HG02571 (cell line): ENCODE measurements around the gene PDE11A.

ENCODE experiments used
- ATAC-seq: cut with Tn5 transposase; IDR thresholded peaks from one replicate; pipeline ENCODE4 v1.9.1; 2021; ENCODE audit warnings: mild to moderate bottlenecking, moderate library complexity; ENCODE audit not compliant: unreplicated experiment

Gene PDE11A

DNA sequence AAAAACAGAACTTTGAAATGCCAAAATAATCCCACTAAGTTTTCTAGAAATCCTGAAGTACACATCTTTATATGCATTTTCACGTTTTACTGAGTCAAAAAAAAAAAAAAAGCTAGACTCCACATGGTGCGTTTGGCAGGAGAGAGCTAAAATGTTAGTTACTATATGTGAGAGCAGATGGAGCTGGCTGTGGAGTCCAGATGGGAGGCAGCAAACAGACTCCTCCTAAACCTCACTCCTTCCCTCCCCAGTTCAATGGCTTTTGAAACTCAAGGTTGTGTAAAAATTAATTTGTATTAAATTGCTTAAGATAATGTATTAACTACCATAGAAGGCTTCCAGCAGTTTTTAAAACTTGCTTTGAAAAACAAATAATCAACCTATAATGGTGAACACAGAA lies 431.2 kb downstream of the PDE11A start:
- ATAC-seq = no peak

DNA sequence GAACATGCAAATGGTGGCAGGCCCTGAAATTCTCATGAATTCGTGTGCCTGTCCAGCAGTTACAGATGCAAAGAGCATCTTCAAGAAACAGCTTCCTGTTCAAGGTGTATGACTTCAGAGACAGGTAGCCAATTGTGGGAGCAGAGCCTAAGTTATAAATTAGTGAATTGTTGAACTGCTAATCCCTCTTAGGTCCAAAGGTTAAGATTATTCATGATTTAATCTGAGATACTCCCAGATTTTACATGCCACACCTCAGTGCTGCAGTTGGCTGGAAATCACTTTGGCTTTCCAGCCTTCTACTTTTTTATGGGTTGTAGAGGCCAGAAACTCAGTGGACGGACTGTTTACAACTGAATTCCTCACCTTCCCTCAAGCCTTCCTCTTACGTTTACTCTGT lies 432.2 kb downstream of the PDE11A start:
- ATAC-seq = no peak

DNA sequence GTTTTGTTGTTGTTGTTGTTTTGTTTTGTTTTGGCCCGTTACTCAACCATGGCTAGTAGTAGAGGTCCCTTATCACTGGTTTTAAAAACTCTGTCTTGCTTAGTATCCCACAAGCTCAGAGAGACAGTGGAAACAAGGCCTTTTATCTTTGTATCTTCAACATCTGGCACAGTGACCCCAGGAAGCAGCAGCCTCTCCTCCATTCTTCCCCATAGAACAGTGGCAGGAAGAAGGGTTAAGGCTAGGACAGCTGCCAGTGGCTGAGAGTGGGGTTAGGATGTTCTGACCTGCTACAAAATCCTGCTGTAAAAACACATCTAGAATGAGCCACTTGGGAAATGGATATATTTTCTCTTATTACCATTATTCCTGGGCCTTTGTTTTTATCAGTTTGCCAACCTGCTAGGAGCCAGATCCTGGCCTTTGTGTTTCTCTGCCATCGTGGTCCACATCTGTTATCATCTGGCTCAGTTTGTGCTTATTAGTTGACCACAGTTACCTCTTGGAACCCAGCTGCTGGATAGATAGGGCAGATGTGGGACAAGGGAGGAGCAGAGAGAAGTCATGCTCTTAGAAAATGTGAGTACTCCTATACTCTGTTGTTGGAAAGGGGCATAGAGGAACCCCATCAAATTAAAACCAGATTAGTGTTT lies 433.2 kb downstream of the PDE11A start:
- no peak for ATAC-seq

DNA sequence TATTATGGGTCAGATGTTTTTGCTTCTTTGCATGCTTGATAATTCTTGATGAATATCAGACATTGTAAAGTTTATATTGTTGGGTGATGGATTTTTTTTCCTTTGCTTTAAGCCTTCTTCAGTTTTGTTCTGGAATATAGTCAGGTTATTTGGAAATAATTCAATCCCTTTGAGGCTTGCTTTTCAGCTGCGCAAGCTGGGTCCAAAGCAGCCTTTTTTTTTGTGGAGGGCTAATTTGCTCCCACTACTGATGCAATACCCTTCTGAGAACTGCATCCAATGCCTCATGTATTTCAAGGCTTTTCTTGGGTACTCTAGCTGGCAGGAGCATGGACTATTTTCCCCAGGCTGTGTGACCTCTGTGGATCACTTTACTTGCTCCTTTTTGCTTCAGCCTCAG lies 434.1 kb downstream of the PDE11A start:
- ATAC-seq = no peak

DNA sequence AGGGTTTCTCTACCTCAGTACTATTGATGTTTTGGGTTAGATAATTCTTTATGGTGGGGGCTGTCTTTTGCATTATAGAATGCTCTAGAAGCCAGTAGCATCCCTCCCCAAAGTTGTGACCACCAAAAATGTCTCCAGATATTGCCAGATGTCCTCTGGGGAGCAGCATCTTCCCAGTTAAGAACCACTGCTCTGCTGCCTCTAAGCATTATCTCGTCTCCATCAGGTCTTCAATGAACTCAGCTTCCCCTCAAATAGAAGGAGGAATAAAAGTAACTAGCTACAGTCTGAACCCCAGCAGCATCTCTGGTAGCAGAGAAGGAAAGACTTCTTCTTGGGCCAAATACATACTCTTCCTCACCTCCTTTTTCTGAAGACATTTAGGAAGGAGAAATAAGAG lies 435.9 kb downstream of the PDE11A start:
- no peak for ATAC-seq

DNA sequence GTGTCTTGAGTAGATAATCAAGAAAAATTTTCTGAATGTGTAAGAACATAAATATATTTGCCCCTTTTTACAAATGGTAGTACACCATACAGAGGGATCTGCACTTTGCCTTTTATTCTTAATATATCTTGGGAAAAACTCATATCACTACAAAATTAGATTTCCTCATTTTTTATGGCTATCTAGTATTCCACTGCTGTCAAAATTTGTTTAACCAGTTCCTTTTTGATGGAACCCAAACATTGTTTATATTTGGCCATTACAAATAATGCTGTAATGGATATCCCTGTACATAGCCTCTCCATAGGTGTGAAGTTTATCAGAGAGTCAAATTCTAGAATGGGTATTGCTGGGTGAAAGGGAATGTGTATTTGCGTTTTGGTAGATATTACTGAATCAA lies 436.9 kb downstream of the PDE11A start:
- no peak for ATAC-seq

DNA sequence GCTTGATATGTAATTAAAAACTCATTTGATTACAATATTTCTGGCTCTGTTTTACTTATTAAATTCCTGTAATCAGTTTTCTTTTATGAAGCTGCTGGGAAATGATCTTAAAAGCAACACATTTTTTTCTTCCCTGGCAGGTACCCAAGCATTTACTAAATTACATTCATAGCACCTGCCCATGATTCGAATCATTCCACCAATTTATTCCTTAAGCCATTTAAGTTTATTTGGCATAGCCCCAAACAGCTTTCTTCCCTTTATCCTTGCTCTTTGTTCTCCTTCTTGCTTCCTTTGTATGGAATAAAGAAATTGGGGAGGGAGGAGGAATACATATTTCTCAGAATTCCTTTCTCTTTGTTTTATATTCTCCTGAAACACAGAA lies 438.7 kb downstream of the PDE11A start:
- no peak for ATAC-seq

DNA sequence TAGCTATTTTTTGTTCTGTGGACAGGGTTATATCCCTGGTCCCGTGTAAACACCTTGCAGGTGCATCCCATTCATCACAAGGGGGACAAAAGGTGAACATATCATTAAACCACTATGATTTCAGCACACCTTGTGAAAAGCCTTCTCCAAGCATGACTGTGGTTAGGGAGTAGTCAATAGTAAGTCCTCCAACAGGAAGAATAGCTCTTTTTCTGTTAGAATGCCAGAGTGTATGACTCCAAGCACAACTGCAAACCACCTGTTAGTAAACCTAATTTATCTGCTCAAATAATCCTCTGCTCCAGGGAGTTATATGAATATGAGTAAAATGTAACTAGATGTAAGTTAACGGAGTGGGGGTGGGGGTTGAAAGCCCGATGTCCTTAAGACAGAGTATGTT lies 439.5 kb downstream of the PDE11A start:
- no peak for ATAC-seq

DNA sequence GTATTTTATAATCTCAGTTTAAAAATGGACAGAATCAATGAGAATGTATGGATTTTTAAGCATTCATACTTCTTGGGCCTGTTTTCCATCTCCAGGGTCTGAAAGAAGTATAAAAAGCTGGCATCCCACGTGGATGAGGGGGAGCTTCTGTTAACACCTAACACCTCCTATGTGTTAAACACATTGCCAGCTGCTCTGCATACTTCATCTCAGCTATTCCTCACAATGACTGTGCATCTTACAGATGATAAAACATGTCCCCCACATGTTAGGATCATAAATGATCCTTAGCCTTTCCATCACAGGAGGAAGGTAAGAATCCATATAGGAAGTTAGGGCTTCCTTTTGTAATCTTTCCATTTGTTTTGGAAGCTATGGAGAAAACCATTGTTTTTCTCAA lies 440.9 kb downstream of the PDE11A start:
- no peak for ATAC-seq

DNA sequence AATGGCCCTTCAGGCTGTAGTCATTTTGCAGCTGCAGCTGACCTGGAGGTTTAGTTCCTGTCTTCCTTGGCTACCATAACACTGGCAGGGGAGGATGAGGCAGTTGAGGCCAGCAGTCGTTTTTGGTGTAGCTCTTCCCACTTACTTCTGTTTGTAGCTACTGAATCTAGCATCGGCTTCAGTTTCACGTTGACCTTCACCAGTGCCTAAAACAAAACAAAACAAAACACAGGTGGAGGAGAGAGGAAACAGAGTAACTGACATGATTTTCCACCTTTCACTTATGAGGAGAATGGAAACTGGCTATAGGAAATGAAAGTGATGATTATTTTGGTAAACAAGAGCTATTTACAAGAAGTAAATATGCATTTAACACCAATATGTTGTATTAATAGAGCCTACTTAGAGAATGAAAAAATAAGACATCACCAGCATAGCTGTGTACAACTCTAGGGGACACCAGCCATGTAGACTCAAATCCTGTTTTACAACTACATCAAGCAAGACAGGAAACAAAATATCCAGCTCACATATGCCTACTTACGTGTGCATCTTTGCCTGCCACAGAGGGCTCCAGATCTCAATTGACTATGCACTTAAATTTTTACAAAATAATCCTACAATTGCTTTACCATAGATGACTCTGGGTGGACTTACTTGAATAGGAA lies 443.1 kb downstream of the PDE11A start:
- no peak for ATAC-seq

DNA sequence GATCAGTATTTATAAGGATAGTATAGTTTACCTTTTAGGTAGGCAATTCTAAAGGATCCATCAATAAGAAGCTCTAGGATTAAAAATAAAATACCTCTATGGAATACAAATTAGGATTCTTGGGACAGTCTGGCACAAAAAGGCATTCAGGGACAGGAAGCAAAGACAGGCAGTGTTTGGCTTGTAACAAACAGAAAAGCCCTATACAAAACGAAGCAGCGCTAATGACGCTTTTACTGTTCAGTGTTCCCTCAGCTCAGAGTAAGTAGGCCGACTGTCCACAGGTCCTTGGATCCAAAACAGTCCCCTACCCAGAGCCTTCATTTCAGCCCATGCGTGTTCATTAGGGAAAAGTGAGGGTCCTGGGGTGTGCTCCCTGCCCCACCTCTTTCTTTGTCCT lies 443.7 kb downstream of the PDE11A start:
- ATAC-seq = no peak

DNA sequence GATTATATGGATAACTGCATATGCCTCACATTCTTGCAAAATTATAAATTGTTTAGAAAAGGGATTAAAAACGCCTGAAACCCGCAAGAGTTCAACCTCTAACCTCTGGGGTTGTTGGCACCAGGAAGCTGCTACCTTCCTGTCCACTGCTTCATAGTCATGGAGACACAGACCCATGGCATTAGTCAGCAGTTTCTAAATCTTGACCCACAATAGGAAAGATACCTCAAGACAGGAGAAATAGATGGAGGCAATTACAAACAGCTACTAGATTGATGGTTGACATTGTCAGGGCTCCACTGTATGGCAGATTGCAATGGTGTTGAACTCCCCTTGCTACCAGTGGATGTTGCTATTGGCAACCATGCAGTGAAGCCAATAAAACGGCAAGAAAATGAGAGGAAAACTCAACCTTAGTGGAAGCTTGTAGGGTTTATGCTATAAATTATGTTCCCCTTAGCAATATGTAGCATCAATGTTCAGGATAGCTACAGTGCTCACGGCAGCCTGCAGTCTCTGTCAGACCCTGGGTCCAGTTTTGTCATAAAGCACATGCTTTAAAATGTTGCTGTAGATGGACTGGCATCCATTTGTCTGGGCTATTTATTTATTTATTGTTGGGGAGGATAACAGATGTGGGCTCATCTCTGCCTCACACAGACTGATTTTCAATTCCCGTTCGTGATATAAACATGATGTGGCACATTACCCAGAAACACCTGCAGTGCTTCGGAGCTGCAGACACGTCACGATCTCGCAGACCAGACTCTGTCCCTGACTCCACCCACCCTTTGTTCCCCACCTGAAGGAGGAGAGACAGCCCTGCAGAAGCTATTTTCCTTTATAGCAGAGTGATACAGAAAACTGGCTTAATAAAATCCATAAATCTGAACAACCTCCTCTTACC lies 446.6 kb downstream of the PDE11A start:
- no peak for ATAC-seq

DNA sequence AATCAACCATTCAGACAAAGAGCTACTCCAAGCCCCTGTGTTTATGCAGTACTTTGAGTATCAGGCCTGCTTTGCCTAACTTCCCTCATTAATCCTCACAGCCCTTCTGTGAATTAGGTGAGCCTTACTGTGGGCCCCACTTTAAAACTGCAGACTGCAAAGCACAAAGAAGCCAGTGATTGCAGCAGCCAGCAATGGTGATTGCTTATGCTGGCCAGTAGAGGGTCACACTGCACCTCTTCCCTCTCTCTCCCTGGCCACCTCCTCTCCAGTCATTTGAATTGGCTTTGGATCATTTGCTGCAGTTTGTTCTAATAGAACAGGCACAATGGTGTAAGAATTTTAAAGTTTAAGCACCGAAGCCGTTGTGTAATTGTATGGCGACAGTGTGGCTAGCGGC lies 450.1 kb downstream of the PDE11A start:
- no peak for ATAC-seq

DNA sequence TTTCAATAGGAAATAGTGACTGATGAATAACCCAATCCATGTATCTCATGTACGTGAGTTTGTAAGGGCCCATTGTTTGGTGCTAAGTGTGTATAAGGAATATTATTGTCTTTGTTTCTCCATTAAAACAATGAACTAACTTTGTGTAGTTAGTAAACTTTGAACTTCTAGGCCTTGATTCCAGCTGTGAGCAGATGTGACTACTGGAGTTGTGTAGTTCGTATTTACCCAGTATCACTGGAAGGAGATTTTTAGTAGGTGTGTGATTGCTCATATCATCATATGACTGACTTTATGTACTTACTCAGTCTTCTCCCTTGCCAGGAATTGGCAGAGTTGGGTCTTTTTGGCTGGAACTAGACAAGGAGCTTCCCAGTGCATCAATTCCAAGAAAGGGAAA lies 452.6 kb downstream of the PDE11A start:
- no peak for ATAC-seq

DNA sequence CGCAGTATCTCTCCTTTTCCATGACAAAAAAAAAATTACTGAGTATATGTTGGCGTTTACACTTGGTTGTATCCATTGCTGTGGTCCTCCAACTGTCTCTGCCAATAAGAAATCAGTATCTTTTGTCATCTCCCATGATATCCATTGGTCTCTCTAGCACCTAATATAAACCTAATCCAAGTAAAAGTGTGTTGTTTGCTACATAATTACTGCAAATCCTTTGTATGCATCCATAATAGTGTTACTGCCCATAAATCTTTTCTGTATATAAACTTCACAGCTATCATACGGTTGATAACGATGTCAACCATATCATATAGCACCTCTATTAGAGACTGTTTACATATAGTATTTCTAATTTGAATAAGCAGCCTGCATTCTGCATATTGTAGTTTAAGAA lies 453.1 kb downstream of the PDE11A start:
- ATAC-seq = no peak

DNA sequence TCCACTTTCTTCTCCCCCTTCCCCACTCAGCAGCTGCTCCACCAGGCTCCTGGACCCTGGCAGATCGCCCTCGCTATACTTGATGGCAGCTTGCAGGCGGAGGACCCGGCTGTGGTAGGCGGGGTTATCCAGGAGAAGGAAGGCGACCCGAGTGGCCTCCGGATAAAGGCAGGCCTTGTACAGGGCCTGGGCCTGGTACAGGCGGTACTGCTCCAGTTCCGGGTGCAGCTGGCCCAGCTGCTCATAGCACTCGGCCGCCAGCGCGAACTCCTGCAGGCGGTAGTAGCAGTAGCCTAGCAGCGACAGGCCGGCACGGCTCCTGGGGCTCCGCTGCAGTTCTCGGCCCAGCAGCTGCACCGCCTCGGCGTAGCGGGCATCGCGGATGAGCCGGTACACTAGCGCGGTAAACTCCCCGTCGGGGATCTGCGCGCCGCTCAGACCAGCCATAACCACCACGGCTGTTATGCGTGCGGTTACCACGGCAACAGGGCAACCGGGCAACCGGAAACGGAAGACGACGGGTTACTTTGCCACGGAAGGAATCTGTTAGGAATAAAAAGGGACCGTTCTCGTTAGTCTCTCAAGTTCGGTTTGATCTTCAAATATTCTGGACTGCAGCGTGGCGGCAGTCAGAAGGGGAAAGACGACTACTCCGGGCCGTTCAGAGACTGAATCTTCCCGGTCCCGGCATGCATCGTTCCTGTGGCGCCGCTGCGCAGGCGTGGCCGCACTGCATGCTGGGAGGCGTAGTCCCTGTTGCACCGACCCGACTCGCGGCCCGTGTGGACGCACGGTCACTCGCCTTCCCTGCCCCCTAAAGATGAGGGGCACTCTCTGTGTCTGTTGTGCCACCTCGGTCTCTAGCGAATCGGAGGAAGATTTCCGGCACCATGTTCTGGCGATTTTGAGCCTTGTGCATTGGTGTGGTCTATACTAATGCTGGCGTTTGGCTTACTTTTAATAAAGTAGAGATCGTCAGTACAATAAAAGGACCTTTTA lies 454.0 kb downstream of the PDE11A start:
- ATAC-seq = peak; percentile 98

DNA sequence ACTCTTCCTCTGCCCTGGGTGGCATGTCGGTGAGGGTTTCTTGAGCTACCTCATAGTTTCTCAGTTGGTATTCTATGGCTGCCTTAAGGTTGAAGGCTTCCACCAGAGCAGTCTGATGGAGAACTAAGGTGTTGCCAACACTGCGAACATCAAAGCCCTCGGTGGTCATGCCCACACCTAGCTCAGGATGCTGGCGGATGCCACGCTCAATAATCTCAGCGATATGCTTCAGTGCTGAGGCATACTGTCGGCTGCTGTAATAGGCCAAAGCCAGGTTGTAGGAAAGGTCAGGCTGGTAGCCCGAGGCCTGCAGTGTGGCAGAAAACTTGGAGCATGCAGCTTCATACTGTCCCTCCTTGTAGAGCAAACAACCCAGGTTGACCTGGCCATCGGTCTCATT lies 454.7 kb downstream of the PDE11A start:
- ATAC-seq = no peak

DNA sequence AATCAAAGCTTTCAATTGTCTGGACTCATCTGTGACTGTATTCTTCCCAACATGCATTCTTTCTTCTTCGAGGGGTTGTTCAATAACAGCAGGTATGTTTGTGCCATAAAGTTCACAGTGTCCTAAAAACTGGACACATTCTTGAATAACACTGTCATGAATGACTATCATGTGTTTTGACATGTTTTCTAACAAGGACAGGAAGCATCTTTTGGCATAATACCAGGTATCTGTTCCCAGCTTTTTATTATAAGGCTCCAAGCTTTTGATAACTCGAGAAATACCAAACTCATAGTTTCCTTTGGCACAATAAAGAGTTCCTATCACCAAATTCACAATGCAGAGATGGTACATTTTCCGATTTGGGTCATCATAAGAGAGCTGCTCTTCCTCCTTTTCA lies 455.8 kb downstream of the PDE11A start:
- no peak for ATAC-seq

DNA sequence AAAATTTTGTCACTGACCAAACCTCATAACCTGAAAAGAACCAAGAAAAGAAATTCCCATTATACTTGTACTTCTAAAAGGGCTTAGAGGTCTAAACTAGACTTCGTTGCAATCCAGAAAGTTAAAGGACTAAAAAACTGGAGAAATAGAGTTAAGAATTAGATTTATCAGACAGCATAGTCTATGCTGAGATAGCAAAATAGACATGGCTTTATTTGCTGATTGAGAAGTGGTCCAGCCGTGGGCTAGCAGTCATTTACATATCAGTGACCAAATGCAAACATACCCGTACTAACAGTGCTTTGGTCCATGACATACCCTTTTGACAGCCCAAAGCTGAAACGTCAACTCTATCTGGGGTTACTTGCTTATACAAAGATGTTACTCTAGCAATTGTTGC lies 456.5 kb downstream of the PDE11A start:
- ATAC-seq = no peak

DNA sequence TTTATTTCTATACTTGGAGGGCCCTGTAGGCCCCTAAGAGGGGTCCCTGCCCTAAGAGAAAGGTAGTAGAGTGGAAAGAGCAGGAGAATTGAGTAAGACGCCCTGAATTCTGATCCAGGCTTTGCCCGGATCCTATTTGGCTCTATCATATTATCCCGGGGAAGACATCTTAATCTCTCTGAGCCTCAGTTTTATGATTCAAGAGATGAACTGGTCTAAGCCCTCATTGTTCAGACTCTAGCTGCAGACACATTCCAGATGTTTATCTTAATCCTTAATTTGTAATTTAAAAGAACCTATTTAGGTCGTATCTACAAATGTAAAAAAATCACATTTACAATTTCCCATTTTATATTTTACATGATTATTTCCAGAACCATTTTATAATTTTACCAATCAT lies 459.9 kb downstream of the PDE11A start:
- no peak for ATAC-seq
